OCI-LY1 (cell line): ENCODE results near the gene MUC5AC.

Source experiments
- EZH2 ChIP-seq: fragments of 200-600 bp; sonication (generic), shearing (Covaris generic); IDR thresholded peaks from 2 replicates; pipeline ENCODE4 v1.8.0; 2017; ENCODE audit warnings: borderline replicate concordance, mixed run types, mild to moderate bottlenecking, antibody characterized with exemption, low read length, moderate library complexity, mixed read lengths
- TF ChIP-seq, protein P1 (sequence below): fragments of 200-600 bp; sonication (generic), shearing (Covaris generic); IDR thresholded peaks from 2 replicates; pipeline ENCODE4 v1.5.1; 2017; ENCODE audit warnings: mild to moderate bottlenecking, antibody characterized with exemption, low read length, moderate library complexity, mixed read lengths

DNA sequence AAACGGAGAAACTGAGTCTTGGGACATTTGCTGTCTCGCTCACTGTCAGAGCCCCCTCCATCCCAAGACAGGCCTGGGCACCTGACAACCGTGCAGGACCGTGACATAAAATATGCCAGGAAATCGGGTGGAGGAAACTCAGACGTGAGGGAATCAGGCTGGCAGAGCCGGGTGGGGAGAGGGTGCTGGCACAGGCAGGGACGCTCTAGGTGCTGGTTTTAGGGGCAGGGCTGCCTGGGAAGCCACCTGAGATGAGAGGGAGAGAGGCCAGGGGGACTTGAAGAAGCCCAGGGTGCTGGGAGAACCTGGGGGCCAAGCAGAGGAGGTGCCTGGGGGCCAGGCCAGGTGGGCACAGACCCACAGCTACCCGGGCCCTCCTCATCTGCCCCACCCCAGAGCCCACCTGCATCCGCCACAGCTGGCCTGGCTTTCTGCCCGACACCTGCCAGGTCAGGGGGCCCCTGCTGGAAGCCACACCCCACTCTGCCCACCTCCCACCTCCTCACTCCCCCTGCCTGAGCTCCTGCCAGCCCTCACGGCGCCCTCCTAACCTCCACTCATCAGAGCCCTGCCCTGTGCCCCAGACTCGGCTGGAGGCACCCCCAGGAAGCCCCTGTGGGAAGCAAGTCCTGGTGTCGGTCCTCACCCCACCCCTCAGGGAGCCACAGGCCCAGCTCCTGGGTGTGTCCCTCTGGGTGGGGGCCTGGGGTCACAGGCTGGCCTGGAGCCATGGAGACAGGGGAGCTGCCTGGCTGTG, 27.3 kb upstream of the MUC5AC start:
- TF ChIP-seq, protein P1, sequence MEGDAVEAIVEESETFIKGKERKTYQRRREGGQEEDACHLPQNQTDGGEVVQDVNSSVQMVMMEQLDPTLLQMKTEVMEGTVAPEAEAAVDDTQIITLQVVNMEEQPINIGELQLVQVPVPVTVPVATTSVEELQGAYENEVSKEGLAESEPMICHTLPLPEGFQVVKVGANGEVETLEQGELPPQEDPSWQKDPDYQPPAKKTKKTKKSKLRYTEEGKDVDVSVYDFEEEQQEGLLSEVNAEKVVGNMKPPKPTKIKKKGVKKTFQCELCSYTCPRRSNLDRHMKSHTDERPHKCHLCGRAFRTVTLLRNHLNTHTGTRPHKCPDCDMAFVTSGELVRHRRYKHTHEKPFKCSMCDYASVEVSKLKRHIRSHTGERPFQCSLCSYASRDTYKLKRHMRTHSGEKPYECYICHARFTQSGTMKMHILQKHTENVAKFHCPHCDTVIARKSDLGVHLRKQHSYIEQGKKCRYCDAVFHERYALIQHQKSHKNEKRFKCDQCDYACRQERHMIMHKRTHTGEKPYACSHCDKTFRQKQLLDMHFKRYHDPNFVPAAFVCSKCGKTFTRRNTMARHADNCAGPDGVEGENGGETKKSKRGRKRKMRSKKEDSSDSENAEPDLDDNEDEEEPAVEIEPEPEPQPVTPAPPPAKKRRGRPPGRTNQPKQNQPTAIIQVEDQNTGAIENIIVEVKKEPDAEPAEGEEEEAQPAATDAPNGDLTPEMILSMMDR = no peak
- no peak for TF ChIP-seq EZH2
